Measurements from ENCODE around the gene TBCD. TPM values are rescaled to one million over a fixed set of nuclear protein-coding genes. Genes with fewer than 3 reads are reported as not detected.

Gene TBCD
- total RNA-seq, 1 donor, result 39.5 TPM

DNA sequence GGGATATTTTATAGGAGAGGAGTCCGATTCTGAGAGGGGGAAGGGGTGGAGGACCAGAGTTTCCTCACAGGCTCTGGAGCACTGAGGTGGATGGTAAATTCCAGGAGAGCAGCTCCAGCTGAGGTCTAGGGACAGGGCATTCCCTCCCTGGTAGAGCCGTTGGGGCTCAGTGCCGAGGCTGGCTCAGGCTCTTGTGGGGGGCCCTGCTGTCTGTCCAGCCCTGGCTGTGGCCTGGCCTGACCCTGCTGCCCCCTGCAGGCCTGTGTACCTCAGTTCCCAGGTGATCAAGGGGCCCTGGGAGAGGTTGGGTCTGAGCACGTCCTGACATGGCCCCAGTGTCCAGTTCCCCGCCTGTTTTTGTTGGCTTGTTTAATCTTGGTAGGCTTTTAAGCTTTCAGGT lies 71.1 kb downstream of the TBCD start:
- TF ChIP-seq, protein P1, sequence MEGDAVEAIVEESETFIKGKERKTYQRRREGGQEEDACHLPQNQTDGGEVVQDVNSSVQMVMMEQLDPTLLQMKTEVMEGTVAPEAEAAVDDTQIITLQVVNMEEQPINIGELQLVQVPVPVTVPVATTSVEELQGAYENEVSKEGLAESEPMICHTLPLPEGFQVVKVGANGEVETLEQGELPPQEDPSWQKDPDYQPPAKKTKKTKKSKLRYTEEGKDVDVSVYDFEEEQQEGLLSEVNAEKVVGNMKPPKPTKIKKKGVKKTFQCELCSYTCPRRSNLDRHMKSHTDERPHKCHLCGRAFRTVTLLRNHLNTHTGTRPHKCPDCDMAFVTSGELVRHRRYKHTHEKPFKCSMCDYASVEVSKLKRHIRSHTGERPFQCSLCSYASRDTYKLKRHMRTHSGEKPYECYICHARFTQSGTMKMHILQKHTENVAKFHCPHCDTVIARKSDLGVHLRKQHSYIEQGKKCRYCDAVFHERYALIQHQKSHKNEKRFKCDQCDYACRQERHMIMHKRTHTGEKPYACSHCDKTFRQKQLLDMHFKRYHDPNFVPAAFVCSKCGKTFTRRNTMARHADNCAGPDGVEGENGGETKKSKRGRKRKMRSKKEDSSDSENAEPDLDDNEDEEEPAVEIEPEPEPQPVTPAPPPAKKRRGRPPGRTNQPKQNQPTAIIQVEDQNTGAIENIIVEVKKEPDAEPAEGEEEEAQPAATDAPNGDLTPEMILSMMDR (IDR thresholded peaks at IDR 0.05; ENCODE audit: insufficient read depth, low read length), result peak; percentile 19
- no peak overlapping the region for H3K4me3 ChIP-seq (ENCODE audit: low read depth, low read length)
- DNase-seq (ENCODE audit: low read depth), result no peak

DNA sequence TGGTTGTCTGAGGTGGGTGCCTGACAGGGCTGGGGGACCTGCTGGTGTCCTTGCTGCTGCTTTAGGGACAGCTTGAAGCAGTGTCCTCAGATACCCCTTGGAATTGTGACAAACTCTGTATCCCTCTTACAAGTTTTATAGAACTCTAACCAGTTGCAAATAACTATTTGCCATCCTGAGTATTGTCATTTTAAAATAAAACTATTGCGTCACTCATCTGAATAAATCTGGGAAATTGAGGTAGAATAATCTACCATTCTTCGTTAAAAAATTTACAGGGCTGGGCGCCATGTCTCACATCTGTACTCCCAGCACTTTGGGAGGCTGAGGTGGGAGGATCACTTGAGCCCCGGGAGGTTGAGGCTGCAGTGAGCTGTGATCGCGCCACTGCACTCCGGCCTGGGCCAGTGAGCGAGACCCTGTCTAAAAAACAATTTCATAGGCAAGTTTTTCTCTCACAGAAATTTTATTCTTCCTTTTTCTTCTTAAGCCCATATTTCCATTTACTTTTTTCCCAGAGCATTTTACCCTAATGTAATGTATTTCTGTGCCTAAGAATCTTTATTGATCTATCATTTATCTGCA lies 73.8 kb downstream of the TBCD start:
- no peak for DNase-seq (ENCODE audit: low read depth)
- no peak overlapping the region for H3K4me3 ChIP-seq (ENCODE audit: low read depth, low read length)
- TF ChIP-seq, protein P1 (IDR thresholded peaks at IDR 0.05; ENCODE audit: insufficient read depth, low read length), result no peak

DNA sequence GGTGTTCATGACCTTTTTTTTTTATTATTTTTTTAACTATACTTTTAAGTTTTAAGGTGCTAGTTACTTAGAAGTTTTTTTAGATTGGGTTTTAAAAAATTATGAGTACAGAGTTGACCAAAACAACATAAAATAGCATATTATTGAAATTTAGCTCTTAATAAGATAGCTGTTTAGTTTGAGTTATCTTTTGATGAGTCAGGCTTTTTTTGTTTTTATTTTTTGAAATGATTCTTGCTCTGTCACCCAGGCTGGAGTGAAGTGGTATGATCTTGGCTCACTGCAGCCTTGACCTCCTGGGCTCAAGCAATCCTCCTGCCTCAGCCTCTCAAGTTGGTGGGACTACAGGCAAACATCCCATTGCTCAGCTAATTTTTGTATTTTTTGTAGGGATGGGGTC lies 74.3 kb downstream of the TBCD start:
- TF ChIP-seq, protein P1 (IDR thresholded peaks at IDR 0.05; ENCODE audit: insufficient read depth, low read length), result no peak
- no peak for DNase-seq (ENCODE audit: low read depth)

DNA sequence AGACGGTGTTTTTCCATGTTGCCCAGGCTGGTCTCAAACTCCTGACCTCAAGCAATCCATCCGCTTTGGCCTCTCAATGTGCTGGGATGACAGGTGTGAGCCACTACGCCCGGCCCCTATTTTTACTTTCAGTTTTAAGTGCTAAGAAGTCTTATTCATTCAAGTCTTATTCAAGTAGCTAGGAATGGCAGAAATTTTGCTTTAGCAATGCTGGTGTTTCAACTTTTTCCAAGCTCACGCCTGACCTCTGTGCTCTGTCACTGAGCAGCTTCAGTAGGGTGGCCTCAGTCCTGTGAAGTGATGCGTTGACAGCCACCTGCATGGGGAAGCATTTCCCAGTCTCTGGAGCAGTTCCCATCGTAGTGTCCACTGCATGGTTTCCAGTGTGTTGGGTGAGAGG lies 75.1 kb downstream of the TBCD start:
- no peak for DNase-seq (ENCODE audit: low read depth)
- H3K4me3 ChIP-seq (ENCODE audit: low read depth, low read length), result no peak overlapping the region
- TF ChIP-seq, protein P1 (IDR thresholded peaks at IDR 0.05; ENCODE audit: insufficient read depth, low read length), result no peak

More for the DNA sequence above, 74.3 kb downstream of the TBCD start:
- no peak overlapping the region for H3K4me3 ChIP-seq (ENCODE audit: low read depth, low read length)

DNA sequence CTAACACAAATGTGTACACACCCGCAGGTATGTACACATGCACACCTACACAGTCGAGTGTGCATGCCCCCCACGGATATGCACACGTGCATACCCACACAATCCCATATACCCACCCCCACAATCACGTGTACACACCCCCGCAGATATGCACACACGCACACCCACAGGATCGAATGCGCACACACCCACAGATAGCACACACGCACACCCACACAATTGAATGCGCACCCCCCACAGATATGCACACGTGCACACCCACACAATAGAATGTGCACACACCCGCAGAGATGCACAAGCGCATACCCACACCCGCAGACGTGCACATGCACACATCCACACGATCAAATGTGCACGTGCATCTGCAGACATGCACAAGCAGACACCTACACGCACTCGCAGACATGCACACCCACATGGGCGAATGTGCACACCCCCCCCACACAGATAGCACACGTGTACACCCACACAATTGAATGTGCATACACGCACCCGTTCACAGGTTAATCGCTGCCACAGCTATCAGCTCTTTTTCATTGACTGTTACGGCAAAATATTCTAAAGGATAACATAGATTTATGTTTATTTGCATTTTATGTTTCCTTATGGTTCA lies 77.1 kb downstream of the TBCD start:
- no peak overlapping the region for H3K4me3 ChIP-seq (ENCODE audit: low read depth, low read length)
- TF ChIP-seq, protein P1 (IDR thresholded peaks at IDR 0.05; ENCODE audit: insufficient read depth, low read length), result no peak
- DNase-seq (ENCODE audit: low read depth), result no peak

DNA sequence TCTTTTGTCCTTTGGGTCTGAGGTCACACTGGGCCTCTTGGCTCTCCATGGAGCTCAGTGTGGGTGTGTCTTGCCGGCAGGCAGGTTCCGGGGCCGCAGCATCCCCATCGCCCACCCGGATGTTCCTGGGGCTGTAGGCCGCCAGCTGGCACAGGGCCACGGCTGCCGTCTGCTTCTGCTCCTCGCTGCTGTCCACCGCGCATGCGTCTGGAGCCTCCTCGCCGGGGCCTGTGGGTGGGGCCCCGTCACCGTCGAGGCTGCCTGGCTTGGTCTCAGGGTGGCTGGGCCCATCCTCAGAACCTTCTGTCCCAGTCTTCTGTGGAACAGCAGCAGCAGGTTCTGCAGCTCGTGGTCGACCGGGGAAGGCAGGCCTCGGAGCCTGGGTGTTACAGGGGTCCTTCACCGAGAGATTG lies 78.4 kb downstream of the TBCD start:
- peak; percentile 52 for DNase-seq (ENCODE audit: low read depth)
- TF ChIP-seq, protein P1 (IDR thresholded peaks at IDR 0.05; ENCODE audit: insufficient read depth, low read length), result no peak
- H3K4me3 ChIP-seq (ENCODE audit: low read depth, low read length), result no peak overlapping the region
